GM12878 (cell line): ENCODE measurements around the gene IGF1R. TPM values are rescaled to one million over a fixed set of nuclear protein-coding genes. Genes with fewer than 3 reads are reported as not detected.

ENCODE experiments used
- ATAC-seq: fragments of 200-7000 bp; cut with Tn5 transposase; 3 replicates; pipeline ENCODE4 v1.9.1; 2020; ENCODE audit warnings: mild to moderate bottlenecking, moderate library complexity
- BruUV-seq: library from RNA; stranded (reverse); fragments of 400-500 nt; replicated peaks from 2 replicates; lab custom pipeline; 2021; lab: Mats Ljungman, UMichigan
- CTCF ChIA-PET: fragments of 300-600 bp; sonication (Branson Sonifier 250); formaldehyde crosslinking; extraction: SDS; loops from one replicate; lab custom pipeline; 2021; ENCODE audit warnings: inconsistent platforms; lab: Yijun Ruan, JAX
- POLR2A ChIA-PET: fragments of 350-600 bp; formaldehyde crosslinking; extraction: SDS; loops from one replicate; lab custom pipeline; 2021; ENCODE audit warnings: inconsistent platforms; lab: Charles Lee
- RAD21 ChIA-PET: fragments of 300-600 bp; sonication (Branson Sonifier 250); formaldehyde crosslinking; loops from one replicate; lab custom pipeline; 2023; ENCODE audit warnings: antibody characterized with exemption; ENCODE audit not compliant: unreplicated experiment; lab: Charles Lee
- SMC1A ChIA-PET: fragments of 300-600 bp; sonication (Branson Sonifier 250); formaldehyde crosslinking; loops from one replicate; lab custom pipeline; 2023; ENCODE audit not compliant: unreplicated experiment, uncharacterized antibody; lab: Charles Lee
- DNase-seq: peaks from one replicate; pipeline ENCODE4 v3.0.0-alpha.2; 2011; ENCODE audit warnings: low read depth, low spot score
- FAIRE-seq: peaks from 3 replicates; lab custom pipeline; 2011; peaks lifted over from hg19 to GRCh38; lab: Jason Lieb, UNC
- H2AFZ ChIP-seq: 2 replicates; pipeline ENCODE4 v1.6.0; 2011; ENCODE audit warnings: low read depth, low read length, control low read depth; ENCODE audit not compliant: control insufficient read depth
- H3K27ac ChIP-seq: 2 replicates; pipeline ENCODE4 v1.5.1; 2011; ENCODE audit warnings: control low read depth; ENCODE audit not compliant: control insufficient read depth, insufficient read depth
- H3K27me3 ChIP-seq, 2 experiments: replicated peaks in 1 of 2; 2 replicates each; pipeline versions ENCODE4 v1.6.0 to v1.6.1; 2011; ENCODE audit warnings: low read length in 1 of 2; ENCODE audit not compliant: control insufficient read depth in 2 of 2, insufficient read depth in 2 of 2
- H3K36me3 ChIP-seq, 2 experiments: 2 replicates each; pipeline ENCODE4 v1.5.1; 2011; ENCODE audit warnings: low read length in 1 of 2; ENCODE audit not compliant: control insufficient read depth in 2 of 2, insufficient read depth in 2 of 2
- H3K4me1 ChIP-seq: 2 replicates; pipeline ENCODE4 v1.6.1; 2011; ENCODE audit warnings: mild to moderate bottlenecking, low read length, moderate library complexity, mixed read lengths; ENCODE audit not compliant: control insufficient read depth, insufficient read depth
- H3K4me2 ChIP-seq: 2 replicates; pipeline ENCODE4 v1.6.0; 2011; ENCODE audit warnings: control low read depth; ENCODE audit not compliant: control insufficient read depth, insufficient read depth
- H3K4me3 ChIP-seq: fragments of 200-600 bp; sonication (generic); 2 replicates; pipeline ENCODE4 v1.5.1; 2016
- H3K79me2 ChIP-seq: 2 replicates; pipeline ENCODE4 v1.6.0; 2011; ENCODE audit warnings: low read length; ENCODE audit not compliant: control insufficient read depth, insufficient read depth
- H3K9ac ChIP-seq: 2 replicates; pipeline ENCODE4 v1.8.0; 2011; ENCODE audit warnings: low read length, control low read depth, mixed read lengths; ENCODE audit not compliant: control insufficient read depth, insufficient read depth
- H3K9me3 ChIP-seq: replicated peaks from 3 replicates; pipeline ENCODE4 v1.5.1; 2011; ENCODE audit warnings: mild to moderate bottlenecking, low read length; ENCODE audit not compliant: control insufficient read depth, insufficient read depth
- H4K20me1 ChIP-seq: 2 replicates; pipeline ENCODE4 v1.6.0; 2011; ENCODE audit not compliant: control insufficient read depth, insufficient read depth
- ATF2 ChIP-seq: IDR thresholded peaks from 2 replicates; pipeline ENCODE4 v1.6.1; 2012; ENCODE audit warnings: low read length, inconsistent platforms
- EGR1 ChIP-seq, 2 experiments: IDR thresholded peaks; 1 replicate in 1 of 2; 2 replicates in 1 of 2; pipeline ENCODE4 v1.6.1; 2011 to 2012; ENCODE audit warnings: low read depth in 2 of 2, low read length in 2 of 2, borderline replicate concordance in 1 of 2, mild to moderate bottlenecking in 1 of 2, moderate library complexity in 1 of 2
- ELK1 ChIP-seq: IDR thresholded peaks from 2 replicates; pipeline ENCODE4 v1.6.1; 2012; ENCODE audit warnings: low read depth, low read length, improper control_type of control experiment
- ETV6 ChIP-seq, 2 experiments: fragments of 450-650 bp in 1 of 2; IDR thresholded peaks in 1 of 2; conservative IDR thresholded peaks in 1 of 2; 2 replicates each; pipeline ENCODE4 v1.6.1; 2014; ENCODE audit warnings: antibody characterized with exemption in 1 of 2, borderline replicate concordance in 1 of 2, low read depth in 1 of 2, mild to moderate bottlenecking in 1 of 2, moderate library complexity in 1 of 2
- HCFC1 ChIP-seq: fragments of 150-350 bp; IDR thresholded peaks from 2 replicates; pipeline ENCODE4 v1.6.1; 2014; ENCODE audit warnings: low read length
- HDGF ChIP-seq: fragments of 450-650 bp; IDR thresholded peaks from 2 replicates; pipeline ENCODE4 v1.6.1; 2016; ENCODE audit warnings: antibody characterized with exemption
- JUND ChIP-seq: IDR thresholded peaks from 2 replicates; pipeline ENCODE4 v1.6.1; 2012; ENCODE audit warnings: low read depth, mild to moderate bottlenecking, low read length, improper control_type of control experiment, moderate library complexity
- KDM1A ChIP-seq: fragments of 200-600 bp; sonication (generic); IDR thresholded peaks from 2 replicates; pipeline ENCODE4 v1.6.1; 2016; ENCODE audit warnings: borderline replicate concordance
- MXI1 ChIP-seq: fragments of 150-350 bp; IDR thresholded peaks from 2 replicates; pipeline ENCODE4 v1.6.1; 2011; ENCODE audit warnings: low read depth, mild to moderate bottlenecking, inconsistent platforms, low read length, improper control_type of control experiment
- MYC ChIP-seq: IDR thresholded peaks from 2 replicates; pipeline ENCODE4 v1.6.1; 2011; ENCODE audit warnings: mild to moderate bottlenecking, low read length, moderate library complexity, inconsistent platforms; ENCODE audit not compliant: insufficient read depth, insufficient replicate concordance, insufficient read length, severe bottlenecking
- NFIC ChIP-seq: IDR thresholded peaks from 2 replicates; pipeline ENCODE4 v1.6.1; 2012; ENCODE audit warnings: low read depth, mild to moderate bottlenecking, inconsistent platforms, low read length, moderate library complexity
- SUPT20H ChIP-seq: IDR thresholded peaks from 2 replicates; pipeline ENCODE4 v1.6.1; 2011; ENCODE audit warnings: low read depth, mild to moderate bottlenecking, low read length, moderate library complexity, borderline replicate concordance; ENCODE audit not compliant: control insufficient read depth
- TAF1 ChIP-seq: IDR thresholded peaks from 2 replicates; pipeline ENCODE4 v1.6.1; 2011; ENCODE audit warnings: mild to moderate bottlenecking, low read depth, low read length, borderline replicate concordance
- YBX1 ChIP-seq: fragments of 450-650 bp; IDR thresholded peaks from 2 replicates; pipeline ENCODE4 v1.6.1; 2016; ENCODE audit warnings: antibody characterized with exemption
- ZNF384 ChIP-seq: IDR thresholded peaks from 2 replicates; pipeline ENCODE4 v1.6.1; 2012; ENCODE audit warnings: low read depth, mild to moderate bottlenecking, low read length, improper control_type of control experiment, borderline replicate concordance
- whole genome bisulfite sequencing: methylation state at CpG from one replicate; pipeline ENCODE4 v1.1.6; 2016; ENCODE audit warnings: low lambda C conversion rate; ENCODE audit not compliant: insufficient replicate concordance, insufficient coverage; ENCODE audit errors: missing lambda C conversion rate; 5-methylcytosine and 5-hydroxymethylcytosine counted together
- in situ Hi-C: fragments of 300-500 bp; cut with MboI; formaldehyde crosslinking; loops from 9 replicates; pipeline ENCODE4 v1.14.3; 2018; ENCODE audit warnings: mixed read lengths
- intact Hi-C: fragments of 100-400 bp; cut with micrococcal nuclease; formaldehyde crosslinking; loops from one replicate; pipeline ENCODE4 v1.14.2; 2022; ENCODE audit not compliant: unreplicated experiment
- polyA plus RNA-seq, 11 experiments: library from polyadenylated mRNA; depleted of rRNA in 4 of 11; unstranded in 6 of 11; stranded (reverse) in 5 of 11; fragments of >200 nt; fragmentation: Nextera tagmentation in 4 of 11; fragmentation: Illumina TruSeq in 1 of 11; extraction: Ambion mirVana in 4 of 11; extraction: Trizol in 1 of 11; gene quantifications; 1 replicate in 1 of 11; 2 replicates in 10 of 11; pipeline versions ENCODE4 v1.2.1 to v1.2.3, GENCODE V29; 2011 to 2016; ENCODE audit warnings: inconsistent platforms in 2 of 11, missing spikeins in 2 of 11, low read depth in 1 of 11
- total RNA-seq, 4 experiments: library from RNA; depleted of rRNA in 3 of 4; stranded (reverse); fragments of >200 nt in 3 of 4; fragmentation: Illumina TruSeq in 1 of 4; extraction: Trizol in 1 of 4; gene quantifications; 2 replicates each; pipeline versions ENCODE4 v1.2.1 to v1.2.3, GENCODE V29; 2013 to 2021
- TF ChIP-seq, protein P1 (sequence below): IDR thresholded peaks from 2 replicates; pipeline ENCODE4 v1.6.1; 2012; ENCODE audit warnings: low read depth, low read length, improper control_type of control experiment
- TF ChIP-seq, protein P2 (sequence below): IDR thresholded peaks from 2 replicates; pipeline ENCODE4 v1.6.1; 2011; ENCODE audit warnings: borderline replicate concordance, low read depth, mild to moderate bottlenecking, moderate library complexity, low read length; ENCODE audit not compliant: insufficient read depth, poor library complexity, severe bottlenecking

Gene IGF1R
- total and polyA plus RNA-seq, 10 of the 15 experiments (the other 5 are each of a cell fraction or from before 2014, with no cell fraction given): 0.03 to 2.7 (median 0.66) TPM

DNA sequence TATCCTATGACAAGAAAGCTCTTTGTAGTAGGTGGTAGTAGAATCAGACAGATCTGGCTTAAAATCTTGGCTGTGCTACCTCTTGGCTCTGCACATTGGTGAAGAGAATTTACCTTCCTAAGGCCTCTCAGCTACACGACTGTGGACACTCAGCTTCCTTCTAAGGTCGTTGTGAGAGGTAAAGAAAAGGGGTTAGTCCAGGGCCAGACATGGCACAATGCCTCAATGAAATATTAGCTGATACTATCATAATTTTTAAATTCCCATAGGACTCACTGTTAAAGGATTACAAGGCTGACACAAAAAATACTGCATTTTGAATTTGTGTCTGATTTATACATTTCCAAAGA, 80.4 kb downstream of the IGF1R start (continued):
- TF ChIP-seq, protein P1, sequence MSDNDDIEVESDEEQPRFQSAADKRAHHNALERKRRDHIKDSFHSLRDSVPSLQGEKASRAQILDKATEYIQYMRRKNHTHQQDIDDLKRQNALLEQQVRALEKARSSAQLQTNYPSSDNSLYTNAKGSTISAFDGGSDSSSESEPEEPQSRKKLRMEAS: no peak
- no peak for TF ChIP-seq HDGF

DNA sequence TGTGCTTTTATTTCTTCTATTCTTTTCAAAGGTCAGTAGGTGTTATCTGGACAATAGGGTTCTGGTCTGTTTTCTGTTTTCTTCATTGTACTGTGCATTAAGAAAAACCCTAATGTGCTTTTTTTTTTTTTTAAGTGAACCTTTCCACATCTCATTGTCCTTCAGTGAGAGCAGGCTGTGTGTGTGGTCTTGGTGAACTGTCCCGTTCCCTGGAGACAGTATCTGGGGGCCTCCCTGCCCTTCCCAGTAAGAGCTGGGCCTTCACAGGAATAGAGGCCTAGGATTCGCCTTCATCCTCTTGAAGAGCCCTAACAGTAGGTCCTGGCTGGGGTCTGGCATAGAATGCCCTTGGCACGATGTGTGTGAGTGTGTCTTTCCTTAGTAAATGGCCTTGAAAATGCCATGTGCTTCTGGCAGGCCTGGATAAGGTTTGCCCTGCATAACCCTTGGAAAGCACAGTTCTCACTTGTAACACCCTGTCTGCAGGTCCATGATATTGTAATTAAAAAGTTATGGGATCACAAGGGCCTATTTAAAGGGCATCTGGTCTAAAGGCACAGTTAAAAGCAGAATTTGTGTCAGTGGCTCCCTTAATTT, 81.2 kb downstream of the IGF1R start:
- H3K36me3 ChIP-seq: no peaks in the 10 kb centered on the region
- ChIA-PET SMC1A (no interaction called here), POLR2A (no interaction called here), RAD21 (no interaction called here), CTCF (no interaction called here)
- intact Hi-C loops: no loop called here
- ATAC-seq (no peak), FAIRE-seq (no peak), DNase-seq (no peak)
- no peaks in the 10 kb centered on the region for H3K9me3 ChIP-seq
- no peaks in the 10 kb centered on the region for H3K4me1 ChIP-seq
- no TSS peak for BruUV-seq
- in situ Hi-C loops: no loop called here
- H3K4me2 ChIP-seq: no peak overlapping the region
- no peaks in the 10 kb centered on the region for H3K79me2 ChIP-seq
- H3K9ac ChIP-seq: no peak overlapping the region
- H2AFZ ChIP-seq: no peak overlapping the region
- no peaks in the 10 kb centered on the region for H4K20me1 ChIP-seq
- WGBS: 6% methylated on average over 2 of the region's 3 CpGs
- H3K27ac ChIP-seq: no peak overlapping the region
- H3K27me3 ChIP-seq: no peaks in the 10 kb centered on the region; a peak in 1 of 4 replicates
- H3K4me3 ChIP-seq: no peak overlapping the region
- no peak for TF ChIP-seq NFIC
- TF ChIP-seq ATF2: no peak
- no peak for TF ChIP-seq ZNF384
- no peak for TF ChIP-seq MXI1
- TF ChIP-seq SUPT20H: no peak
- no peak for TF ChIP-seq JUND
- no peak for TF ChIP-seq YBX1
- no peak for TF ChIP-seq EGR1 (IDR thresholded peaks at IDR 0.05; ENCODE audit: borderline replicate concordance in 1 of 2, low read depth in 2 of 2, low read length in 2 of 2)
- TF ChIP-seq ETV6 (conservative IDR thresholded peaks at IDR 0.05 in 1 of 2, IDR thresholded peaks at IDR 0.05 in 1 of 2; ENCODE audit: borderline replicate concordance in 1 of 2, low read depth in 1 of 2): no peak
- TF ChIP-seq TAF1: no peak
- TF ChIP-seq, protein P2, sequence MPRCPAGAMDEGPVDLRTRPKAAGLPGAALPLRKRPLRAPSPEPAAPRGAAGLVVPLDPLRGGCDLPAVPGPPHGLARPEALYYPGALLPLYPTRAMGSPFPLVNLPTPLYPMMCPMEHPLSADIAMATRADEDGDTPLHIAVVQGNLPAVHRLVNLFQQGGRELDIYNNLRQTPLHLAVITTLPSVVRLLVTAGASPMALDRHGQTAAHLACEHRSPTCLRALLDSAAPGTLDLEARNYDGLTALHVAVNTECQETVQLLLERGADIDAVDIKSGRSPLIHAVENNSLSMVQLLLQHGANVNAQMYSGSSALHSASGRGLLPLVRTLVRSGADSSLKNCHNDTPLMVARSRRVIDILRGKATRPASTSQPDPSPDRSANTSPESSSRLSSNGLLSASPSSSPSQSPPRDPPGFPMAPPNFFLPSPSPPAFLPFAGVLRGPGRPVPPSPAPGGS: no peak
- no peak for TF ChIP-seq KDM1A
- no peak for TF ChIP-seq HCFC1
- no peak for TF ChIP-seq MYC
- TF ChIP-seq ELK1: no peak
